NCI-H2171 (cell line): Measurements from ENCODE around the gene HACL1.
"Not testable (repeated sequence)": the region's sequence is repeated elsewhere in the genome, so short reads cannot be mapped to it uniquely, and the experiment has no call there.

ENCODE experiments used
- DNase-seq: peaks from one replicate; lab custom pipeline; 2025; lab: John Stamatoyannopoulos, UW

HACL1 gene

GRCh38 chr3:15579051-15579450, 22.3 kb downstream of the HACL1 start:
- no peak for DNase-seq

GRCh38 chr3:15578289-15578867, 23.0 kb downstream of the HACL1 start:
- DNase-seq = no peak

- no peak for DNase-seq
These were observed 24.9 kb downstream of the HACL1 start for GRCh38 chr3:15576475-15576874.

- no peak for DNase-seq
These were observed 25.9 kb downstream of the HACL1 start for GRCh38 chr3:15575446-15575845.

GRCh38 chr3:15572138-15572537, 29.2 kb downstream of the HACL1 start:
- DNase-seq = no peak

GRCh38 chr3:15563190-15563589, 38.2 kb downstream of the HACL1 start:
- DNase-seq = no peak

GRCh38 chr3:15562560-15562959, 38.8 kb downstream of the HACL1 start:
- DNase-seq = no peak

GRCh38 chr3:15558581-15558980, 42.8 kb downstream of the HACL1 start:
- DNase-seq = no peak

- DNase-seq = no peak
These were observed 43.8 kb downstream of the HACL1 start for GRCh38 chr3:15557511-15557946.

- DNase-seq = no peak
These were observed 44.9 kb downstream of the HACL1 start for GRCh38 chr3:15556512-15556911.

- no peak for DNase-seq
These were observed 47.6 kb downstream of the HACL1 start for GRCh38 chr3:15553749-15554148.

GRCh38 chr3:15551902-15552301, 49.5 kb downstream of the HACL1 start:
- no peak for DNase-seq

GRCh38 chr3:15549846-15550245, 51.5 kb downstream of the HACL1 start:
- DNase-seq = no peak

GRCh38 chr3:15542614-15543013, 58.8 kb downstream of the HACL1 start:
- DNase-seq = no peak

- no peak for DNase-seq
These were observed 60.0 kb downstream of the HACL1 start for GRCh38 chr3:15541371-15541770.

- DNase-seq = no peak
These were observed 62.3 kb downstream of the HACL1 start for GRCh38 chr3:15539066-15539465.

- DNase-seq = no peak
These were observed 63.0 kb downstream of the HACL1 start for GRCh38 chr3:15538345-15538744.

- no peak for DNase-seq
These were observed 64.5 kb downstream of the HACL1 start for GRCh38 chr3:15536856-15537255.

- DNase-seq = no peak
These were observed 65.6 kb downstream of the HACL1 start for GRCh38 chr3:15535732-15536131.

- DNase-seq = not testable (repeated sequence)
These were observed 68.8 kb downstream of the HACL1 start for GRCh38 chr3:15532614-15533013.

GRCh38 chr3:15531346-15531745, 70.0 kb downstream of the HACL1 start:
- no peak for DNase-seq

GRCh38 chr3:15528854-15529537, 72.4 kb downstream of the HACL1 start:
- DNase-seq = no peak

GRCh38 chr3:15527031-15527459, 74.3 kb downstream of the HACL1 start:
- DNase-seq = no peak

GRCh38 chr3:15525790-15526189, 75.6 kb downstream of the HACL1 start:
- DNase-seq = no peak
